Thyroid gland (tissue), 4 donors: ENCODE data around the gene POLR3E. TPM values are rescaled to one million over a fixed set of nuclear protein-coding genes. Genes with fewer than 3 reads are reported as not detected.

ENCODE experiments used
- DNase-seq, 2 donors: peaks; one replicate each; pipeline ENCODE4 v3.0.0-alpha.2; 2019
- H3K27ac ChIP-seq, 3 donors: fragments of 200-600 bp; sonication (generic); 1 replicate in 2 of 3; 2 replicates in 1 of 3; pipeline ENCODE4 v1.5.1; 2016 to 2019; ENCODE audit warnings: mild to moderate bottlenecking in 1 of 3, moderate library complexity in 1 of 3
- H3K27me3 ChIP-seq: fragments of 200-600 bp; sonication (generic); one replicate; pipeline ENCODE4 v1.5.1; 2019
- H3K36me3 ChIP-seq, 2 donors: fragments of 200-600 bp; sonication (generic); one replicate each; pipeline ENCODE4 v1.5.1; 2016 to 2019
- H3K4me1 ChIP-seq, 2 donors: fragments of 200-600 bp; sonication (generic); one replicate each; pipeline ENCODE4 v1.5.1; 2017 to 2019
- H3K4me3 ChIP-seq, 3 donors: fragments of 200-600 bp; sonication (generic); replicated peaks in 1 of 3; 1 replicate in 2 of 3; 2 replicates in 1 of 3; pipeline ENCODE4 v1.5.1; 2016; ENCODE audit warnings: mild to moderate bottlenecking in 1 of 3
- H3K9me3 ChIP-seq: fragments of 200-600 bp; sonication (generic); one replicate; pipeline ENCODE4 v1.5.1; 2017
- POLR2A ChIP-seq, 2 donors: fragments of 450-650 bp; IDR thresholded peaks; one replicate each; pipeline ENCODE4 v1.6.1; 2017; ENCODE audit warnings: antibody characterized with exemption in 2 of 2, mild to moderate bottlenecking in 2 of 2, moderate library complexity in 1 of 2
- WGBS, 2 donors: methylation state at CpG; one replicate each; pipeline ENCODE4 v1.1.5; 2017; 5-methylcytosine and 5-hydroxymethylcytosine counted together
- intact Hi-C: fragments of 100-400 bp; cut with DNase I; formaldehyde crosslinking; loops from one replicate; pipeline ENCODE4 v1.15.1; 2023
- total RNA-seq, 4 donors: library from RNA; depleted of rRNA; stranded (reverse); fragments of >200 nt; gene quantifications; one replicate each; pipeline ENCODE4 v1.2.3, GENCODE V29; 2016
- TF ChIP-seq, protein P1 (sequence below), 6 experiments: fragments of 200-600 bp in 3 of 6; fragments of 450-650 bp in 3 of 6; sonication (generic) in 3 of 6; IDR thresholded peaks; one replicate each; pipeline ENCODE4 v1.5.1; 2016 to 2019; ENCODE audit warnings: antibody characterized with exemption in 6 of 6, mild to moderate bottlenecking in 2 of 6, inconsistent platforms in 1 of 6, moderate library complexity in 1 of 6

The POLR3E gene
- total RNA-seq, 4 donors from 2014 or later: 66.7 to 115 (median 82.8) TPM

GRCh38 chr16:22302776-22303363, 5.7 kb downstream of the POLR3E start:
- WGBS, 2 donors: 91 to 97% methylated on average over 11 to 12 of the region's 12 CpGs
- peaks cover 0 to 25% of the 10 kb centered on the region in 2 donors for H3K36me3 ChIP-seq
- no peak for DNase-seq
- TF ChIP-seq, protein P1, sequence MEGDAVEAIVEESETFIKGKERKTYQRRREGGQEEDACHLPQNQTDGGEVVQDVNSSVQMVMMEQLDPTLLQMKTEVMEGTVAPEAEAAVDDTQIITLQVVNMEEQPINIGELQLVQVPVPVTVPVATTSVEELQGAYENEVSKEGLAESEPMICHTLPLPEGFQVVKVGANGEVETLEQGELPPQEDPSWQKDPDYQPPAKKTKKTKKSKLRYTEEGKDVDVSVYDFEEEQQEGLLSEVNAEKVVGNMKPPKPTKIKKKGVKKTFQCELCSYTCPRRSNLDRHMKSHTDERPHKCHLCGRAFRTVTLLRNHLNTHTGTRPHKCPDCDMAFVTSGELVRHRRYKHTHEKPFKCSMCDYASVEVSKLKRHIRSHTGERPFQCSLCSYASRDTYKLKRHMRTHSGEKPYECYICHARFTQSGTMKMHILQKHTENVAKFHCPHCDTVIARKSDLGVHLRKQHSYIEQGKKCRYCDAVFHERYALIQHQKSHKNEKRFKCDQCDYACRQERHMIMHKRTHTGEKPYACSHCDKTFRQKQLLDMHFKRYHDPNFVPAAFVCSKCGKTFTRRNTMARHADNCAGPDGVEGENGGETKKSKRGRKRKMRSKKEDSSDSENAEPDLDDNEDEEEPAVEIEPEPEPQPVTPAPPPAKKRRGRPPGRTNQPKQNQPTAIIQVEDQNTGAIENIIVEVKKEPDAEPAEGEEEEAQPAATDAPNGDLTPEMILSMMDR (IDR thresholded peaks at IDR 0.05): no peak
- TF ChIP-seq POLR2A (IDR thresholded peaks at IDR 0.05): no peak
- no peaks in the 10 kb centered on the region for H3K9me3 ChIP-seq
- intact Hi-C loops: no loop called here
- no peak overlapping the region for H3K27ac ChIP-seq
- peaks cover 2 to 5% of the 10 kb centered on the region in 2 donors for H3K4me1 ChIP-seq
- no peak overlapping the region for H3K4me3 ChIP-seq
- no peaks in the 10 kb centered on the region for H3K27me3 ChIP-seq

- Histone ChIP-seq H3K9me3 (no peaks in the 10 kb centered on the region), H3K36me3 (peaks cover 8 to 34% of the 10 kb centered on the region in 2 donors), H3K27me3 (no peaks in the 10 kb centered on the region), H3K4me3 (no peak overlapping the region), H3K4me1 (peaks cover 2 to 5% of the 10 kb centered on the region in 2 donors), H3K27ac (no peak overlapping the region)
- 93 to 97% methylated on average over 4 of the region's 4 CpGs for WGBS, 2 donors
- intact Hi-C loops: no loop called here
- TF ChIP-seq, protein P1 (IDR thresholded peaks at IDR 0.05): no peak
- TF ChIP-seq POLR2A (IDR thresholded peaks at IDR 0.05): no peak
- no peak for DNase-seq
Observed at GRCh38 chr16:22304411-22304810, 7.2 kb downstream of the POLR3E start.

- Histone ChIP-seq H3K9me3 (no peaks in the 10 kb centered on the region), H3K4me1 (no peaks in the 10 kb centered on the region), H3K27me3 (no peaks in the 10 kb centered on the region), H3K36me3 (peaks cover 21 to 43% of the 10 kb centered on the region in 2 donors), H3K27ac (no peak overlapping the region), H3K4me3 (no peak overlapping the region)
- TF ChIP-seq POLR2A (IDR thresholded peaks at IDR 0.05): no peak
- TF ChIP-seq, protein P1 (IDR thresholded peaks at IDR 0.05): no peak
- intact Hi-C loops: no loop called here
- 91 to 96% methylated on average over 7 of the region's 9 CpGs for WGBS, 2 donors
- no peak for DNase-seq
Observed at GRCh38 chr16:22306788-22307187, 9.6 kb downstream of the POLR3E start.

DNA sequence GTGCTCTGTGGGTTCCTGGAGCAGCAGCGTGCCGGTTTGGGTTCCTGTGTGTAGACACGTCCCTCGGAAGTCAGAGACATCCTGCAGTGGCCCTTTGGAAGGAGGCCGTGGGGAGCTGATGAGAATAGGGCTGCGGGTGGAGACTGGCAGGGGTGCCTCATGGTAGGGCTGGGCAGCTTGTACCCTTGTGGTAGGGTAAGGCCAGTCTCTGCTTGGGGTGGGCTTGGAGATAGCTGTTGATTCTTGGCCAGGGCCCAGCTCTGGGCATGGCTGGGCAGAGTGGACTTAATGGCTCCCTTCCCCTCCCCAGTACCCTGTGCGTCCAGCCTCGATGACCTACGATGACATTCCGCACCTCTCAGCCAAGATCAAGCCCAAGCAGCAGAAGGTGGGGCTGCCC, 10.6 kb downstream of the POLR3E start:
- WGBS, 2 donors: 94 to 96% methylated on average over 10 of the region's 10 CpGs
- TF ChIP-seq, protein P1 (IDR thresholded peaks at IDR 0.05): no peak
- TF ChIP-seq POLR2A (IDR thresholded peaks at IDR 0.05): no peak
- H3K4me3 ChIP-seq: no peak overlapping the region
- intact Hi-C loops: no loop called here
- no peaks in the 10 kb centered on the region for H3K4me1 ChIP-seq
- H3K27ac ChIP-seq: no peak overlapping the region
- DNase-seq: no peak
- H3K9me3 ChIP-seq: no peaks in the 10 kb centered on the region
- peaks cover 23 to 50% of the 10 kb centered on the region in 2 donors for H3K36me3 ChIP-seq
- H3K27me3 ChIP-seq: no peaks in the 10 kb centered on the region

GRCh38 chr16:22308824-22309520, 11.8 kb downstream of the POLR3E start:
- WGBS, 2 donors: 95 to 98% methylated on average over 15 to 24 of the region's 24 CpGs
- Histone ChIP-seq H3K27me3 (no peaks in the 10 kb centered on the region), H3K4me3 (no peak overlapping the region), H3K4me1 (no peaks in the 10 kb centered on the region), H3K36me3 (peaks cover 35 to 50% of the 10 kb centered on the region in 2 donors), H3K27ac (no peak overlapping the region), H3K9me3 (no peaks in the 10 kb centered on the region)
- no peak for TF ChIP-seq POLR2A (IDR thresholded peaks at IDR 0.05)
- TF ChIP-seq, protein P1 (IDR thresholded peaks at IDR 0.05): no peak
- DNase-seq: no peak
- intact Hi-C loops: no loop called here
